Activated CD4-positive, alpha-beta T cell treated with anti-CD3 and anti-CD28 coated beads, Interleukin-2, Interleukin-4, amounts not matched to agents 100 ng/mL and 50 ng/mL, durations not matched to agents 16 hours and 8 hours (primary cell): ENCODE results near the gene ADAR.

Experiments
- DNase-seq: peaks from one replicate; pipeline ENCODE4 v3.0.0-alpha.2; 2020; ENCODE audit warnings: low spot score

ADAR gene

DNA sequence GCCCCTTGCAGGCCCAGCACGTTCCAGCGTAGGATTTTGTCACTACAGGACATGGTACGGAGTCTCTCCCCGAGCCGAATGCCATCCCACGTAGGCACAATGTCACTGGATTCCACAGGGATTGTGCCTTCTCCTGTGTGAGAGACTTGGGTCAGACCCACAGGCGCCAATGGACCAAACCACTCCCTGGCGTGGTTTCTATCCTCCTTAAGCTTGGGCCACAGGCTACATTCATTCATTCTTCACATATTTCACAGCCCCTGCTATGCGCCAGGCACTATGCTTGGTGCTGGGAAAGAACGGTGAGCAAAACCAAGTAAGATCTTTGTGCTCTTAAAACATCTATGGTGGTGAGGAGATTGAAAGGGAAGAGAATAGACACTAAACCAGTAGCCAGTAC lies 21.8 kb downstream of the ADAR start:
- no peak for DNase-seq

DNA sequence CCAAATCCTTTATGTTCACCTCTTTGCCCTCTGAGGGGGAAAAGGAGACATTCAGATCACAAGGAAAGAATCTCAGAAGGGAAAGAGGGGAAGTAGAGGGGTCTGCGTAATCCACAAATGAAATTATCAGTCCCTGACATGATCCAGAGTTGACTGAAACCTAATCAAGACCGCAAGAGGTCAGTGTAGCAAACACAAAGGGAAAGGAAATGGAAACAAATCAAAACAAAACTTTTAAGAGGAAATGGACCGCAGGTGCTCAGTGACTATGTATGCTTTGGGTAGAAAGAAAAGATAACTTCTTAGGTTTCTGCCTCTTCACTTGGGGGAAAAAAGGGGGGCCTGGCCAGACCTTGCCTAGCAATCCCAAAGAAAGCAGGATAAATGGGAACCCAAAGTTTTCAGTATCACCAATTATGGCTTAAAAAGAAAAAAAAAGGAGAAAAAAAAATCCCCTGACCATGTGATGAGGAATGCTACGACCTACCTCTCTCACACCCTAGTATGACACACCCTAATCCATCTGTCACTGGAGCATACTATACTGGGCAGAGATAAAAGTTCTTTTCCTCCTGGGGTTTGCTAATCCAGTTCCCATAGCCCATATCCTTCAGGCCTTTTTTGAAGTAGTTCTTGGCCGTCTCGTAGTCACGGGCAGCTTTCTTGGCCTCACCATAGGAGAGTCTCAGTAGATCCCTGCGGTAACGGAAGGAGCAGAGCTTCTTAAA lies 23.6 kb downstream of the ADAR start:
- no peak for DNase-seq

DNA sequence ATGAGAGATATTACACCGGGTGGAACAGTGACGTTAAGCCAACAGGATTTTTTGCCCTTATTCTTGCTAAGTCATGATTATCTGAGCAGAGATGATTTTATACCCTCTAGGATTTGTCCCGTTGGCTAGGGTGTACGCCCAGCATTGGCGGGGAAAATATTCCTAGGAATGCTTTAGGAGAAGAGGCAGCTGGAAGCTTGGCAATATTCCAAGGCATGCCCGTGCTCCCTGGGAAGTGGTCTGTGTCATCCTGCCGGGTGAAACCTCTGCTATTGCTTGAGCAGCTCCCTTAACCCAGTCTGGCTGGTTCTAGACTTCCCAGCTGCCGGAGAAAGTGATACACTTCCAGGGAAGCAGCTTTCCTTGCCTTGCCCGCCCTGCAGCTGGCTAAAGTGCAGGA lies 24.2 kb downstream of the ADAR start:
- DNase-seq, result no peak

DNA sequence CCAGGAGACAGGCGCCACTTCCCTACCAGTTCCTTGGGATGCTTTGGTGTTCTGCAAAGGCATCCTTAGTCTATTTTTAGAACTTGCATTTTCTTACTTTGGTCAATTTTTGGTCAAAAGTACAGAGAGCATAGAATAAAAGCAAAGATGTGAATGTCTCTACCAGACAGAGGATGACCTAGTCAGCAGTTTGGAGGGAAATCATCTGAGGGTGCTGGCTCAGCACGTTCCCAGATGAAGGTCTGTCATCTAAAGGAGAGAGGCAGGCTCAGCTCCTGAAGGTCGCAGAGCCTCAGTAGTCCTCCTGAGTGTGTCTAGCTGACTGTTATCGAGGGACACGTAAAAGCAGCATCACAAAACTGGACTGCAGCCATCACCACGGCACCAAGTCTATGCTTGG lies 25.1 kb downstream of the ADAR start:
- no peak for DNase-seq

DNA sequence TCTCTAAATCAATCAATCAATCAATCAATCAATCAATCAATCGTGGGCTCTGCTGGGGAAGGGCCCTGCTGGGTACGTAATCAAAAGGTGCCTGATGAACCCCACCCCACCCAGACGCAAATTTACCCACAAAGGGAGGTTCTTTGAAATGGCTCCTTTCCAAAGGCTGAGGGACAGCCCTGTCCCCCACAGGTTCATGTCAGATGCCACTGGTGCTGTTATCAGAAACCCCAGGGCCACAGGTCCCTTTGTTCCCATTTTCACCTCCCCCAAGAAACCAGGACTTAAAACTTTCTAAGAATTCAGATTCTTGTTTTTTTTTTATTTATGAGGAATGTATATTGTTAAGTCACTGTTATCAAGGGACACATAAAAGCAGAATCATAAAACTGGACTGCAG lies 26.2 kb downstream of the ADAR start:
- no peak for DNase-seq

DNA sequence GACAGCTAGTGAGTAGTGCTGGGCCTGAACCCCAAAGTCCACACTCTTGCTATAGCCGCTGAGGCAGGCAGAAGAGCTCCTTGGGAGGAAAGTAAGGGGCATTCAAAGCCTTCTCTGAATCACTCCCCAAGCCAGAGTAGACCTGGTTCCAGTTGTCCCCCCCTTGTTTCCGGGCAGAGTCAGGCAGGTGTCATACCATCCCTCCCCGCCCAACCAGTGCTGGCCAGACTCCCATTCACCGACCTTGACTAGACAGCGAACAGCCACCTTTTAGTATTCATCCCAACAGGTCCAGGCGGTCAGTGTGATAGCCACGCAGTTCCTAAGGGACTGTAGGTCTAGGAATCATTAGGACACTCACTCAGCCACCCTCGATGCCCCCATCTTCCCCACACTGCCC lies 28.6 kb downstream of the ADAR start:
- no peak for DNase-seq

DNA sequence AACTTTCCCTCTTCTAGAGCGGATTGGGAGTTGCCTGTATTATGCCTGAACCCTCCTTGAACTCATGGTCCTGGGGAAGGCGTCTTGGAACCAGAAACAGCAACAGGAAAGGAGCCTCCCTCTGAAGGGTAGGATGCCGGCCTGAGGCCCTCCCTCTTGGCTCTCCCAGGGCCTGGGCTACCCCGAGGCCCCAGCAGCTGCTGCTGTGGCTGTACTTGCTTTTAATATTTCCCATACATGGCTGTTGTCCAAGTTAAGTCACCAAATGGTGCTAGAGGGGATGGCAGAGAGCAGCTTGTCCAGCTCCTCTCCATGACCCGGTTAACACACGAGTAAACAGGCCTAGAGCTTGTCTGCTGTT lies 29.9 kb downstream of the ADAR start:
- DNase-seq, result no peak

DNA sequence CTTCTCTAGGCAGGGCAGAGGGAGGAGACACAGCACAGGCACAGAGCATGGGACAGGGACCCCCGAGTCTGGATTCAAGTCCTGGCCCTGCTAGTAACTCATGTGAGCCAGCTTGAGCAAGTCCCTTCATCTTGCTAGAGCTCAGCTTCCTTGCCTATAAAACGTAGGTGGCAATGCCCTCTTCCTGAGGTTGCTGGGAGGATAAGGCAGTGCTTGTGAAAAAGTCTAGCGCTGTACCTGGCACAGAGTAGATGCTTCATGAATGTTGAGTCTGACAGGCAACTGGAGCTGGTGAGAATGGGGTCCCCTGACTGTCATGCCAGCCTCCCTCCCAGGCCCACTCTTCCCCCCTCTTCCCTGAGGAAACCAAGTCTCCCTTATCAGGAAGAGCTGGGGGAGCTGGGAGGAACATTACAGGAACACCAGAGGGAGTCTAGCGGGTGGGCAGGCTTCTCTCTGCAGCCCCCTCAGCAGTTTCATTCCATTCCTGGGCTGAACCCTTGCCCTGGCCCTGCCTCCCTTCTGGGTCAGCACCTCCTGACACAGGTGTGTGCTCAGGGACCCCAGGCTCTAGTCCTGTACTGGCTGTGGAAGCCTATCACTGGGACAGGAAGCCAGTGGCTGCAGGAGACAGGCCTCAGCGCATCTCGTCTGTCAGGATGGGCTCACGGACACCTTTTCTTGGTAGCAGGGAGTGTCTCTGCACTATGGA lies 30.5 kb downstream of the ADAR start:
- DNase-seq, result no peak

DNA sequence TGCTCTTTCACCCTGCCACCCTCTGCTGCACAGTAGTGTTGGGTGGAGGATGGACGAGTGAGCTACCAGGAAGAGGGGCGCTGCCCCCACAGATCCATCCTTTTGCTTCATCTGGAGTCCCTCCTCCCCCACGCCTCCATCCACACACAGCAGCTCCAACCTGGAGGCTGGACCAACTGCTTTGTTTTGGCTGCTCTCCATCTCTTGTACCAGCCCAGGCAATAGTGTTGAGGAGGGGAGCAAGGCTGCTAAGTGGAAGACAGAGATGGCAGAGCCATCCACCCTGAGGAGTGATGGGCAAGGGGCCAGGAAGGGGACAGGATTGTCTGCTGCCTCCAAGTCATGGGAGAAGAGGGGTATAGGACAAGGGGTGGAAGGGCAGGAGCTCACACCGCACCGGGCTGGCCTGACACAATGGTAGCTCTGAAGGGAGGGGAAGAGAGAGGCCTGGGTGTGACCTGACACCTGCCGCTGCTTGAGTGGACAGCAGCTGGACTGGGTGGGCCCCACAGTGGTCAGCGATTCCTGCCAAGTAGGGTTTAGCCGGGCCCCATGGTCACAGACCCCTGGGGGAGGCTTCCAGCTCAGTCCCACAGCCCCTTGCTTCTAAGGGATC lies 31.9 kb downstream of the ADAR start:
- no peak for DNase-seq

DNA sequence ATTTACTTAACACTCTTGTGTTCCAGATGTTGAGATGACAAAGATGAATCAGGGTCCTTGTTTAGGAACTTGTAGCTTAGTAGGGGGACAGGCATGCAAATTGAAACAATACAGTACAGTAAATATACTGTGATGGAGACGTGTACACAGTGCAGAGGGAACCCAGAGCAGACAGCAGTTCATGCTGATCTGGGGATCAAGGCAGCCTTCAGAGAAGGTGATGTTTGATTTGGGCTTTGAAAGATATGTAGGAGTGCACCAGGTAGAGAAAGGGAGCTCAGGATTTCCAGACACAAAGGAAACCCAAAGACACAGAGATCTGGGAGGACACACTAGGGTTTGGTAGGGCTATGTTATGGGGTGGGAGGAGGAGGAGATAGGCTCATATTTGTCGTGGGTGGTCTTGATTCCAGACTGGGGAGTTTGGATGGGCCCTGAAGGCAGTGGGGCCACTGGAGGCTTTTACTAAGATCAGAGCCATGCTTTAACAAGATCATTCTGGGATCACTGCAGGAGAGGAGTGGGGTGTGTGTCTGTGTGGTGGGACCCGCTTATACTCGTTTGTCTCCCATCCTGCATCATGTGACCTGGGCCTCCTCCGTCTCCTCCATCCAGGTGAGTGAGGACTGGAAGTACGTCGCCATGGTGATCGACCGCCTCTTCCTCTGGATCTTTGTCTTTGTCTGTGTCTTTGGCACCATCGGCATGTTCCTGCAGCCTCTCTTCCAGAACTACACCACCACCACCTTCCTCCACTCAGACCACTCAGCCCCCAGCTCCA lies 32.6 kb downstream of the ADAR start:
- no peak for DNase-seq

DNA sequence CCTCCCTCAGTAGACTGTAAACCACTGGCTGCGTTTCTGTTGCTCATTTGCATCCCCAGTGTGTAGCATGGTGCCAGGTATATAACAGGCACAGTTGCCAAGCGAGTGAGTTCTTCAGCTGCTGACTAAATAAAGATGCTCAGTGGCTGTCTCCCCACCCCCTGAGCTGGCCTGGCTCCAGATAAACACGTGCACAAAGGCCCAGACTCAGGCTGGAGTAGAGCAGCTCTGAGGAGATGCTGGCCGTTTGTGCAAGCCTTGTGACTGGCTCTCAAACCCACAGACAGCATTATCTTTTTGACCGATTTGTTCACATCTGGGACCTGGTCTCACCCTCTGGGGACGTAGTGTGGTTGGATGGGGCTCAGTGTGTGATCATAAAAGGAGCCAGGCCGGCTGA lies 33.3 kb downstream of the ADAR start:
- no peak for DNase-seq

DNA sequence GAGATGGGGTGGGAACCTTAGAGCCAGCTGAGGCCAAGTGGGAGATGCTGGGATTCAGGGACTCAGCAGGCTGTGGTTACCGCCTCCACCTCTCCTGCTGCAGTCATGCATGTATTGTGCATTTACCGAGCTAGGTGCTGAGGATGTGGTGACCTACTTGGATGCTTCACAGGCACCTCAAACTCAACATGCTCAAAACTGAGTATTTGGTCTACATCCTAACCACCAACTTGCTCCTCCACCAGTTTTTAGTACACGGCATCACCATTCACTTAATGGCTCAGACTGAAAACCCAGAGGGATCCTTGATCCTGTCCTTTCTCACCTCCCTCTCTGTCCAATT lies 34.8 kb downstream of the ADAR start:
- no peak for DNase-seq

DNA sequence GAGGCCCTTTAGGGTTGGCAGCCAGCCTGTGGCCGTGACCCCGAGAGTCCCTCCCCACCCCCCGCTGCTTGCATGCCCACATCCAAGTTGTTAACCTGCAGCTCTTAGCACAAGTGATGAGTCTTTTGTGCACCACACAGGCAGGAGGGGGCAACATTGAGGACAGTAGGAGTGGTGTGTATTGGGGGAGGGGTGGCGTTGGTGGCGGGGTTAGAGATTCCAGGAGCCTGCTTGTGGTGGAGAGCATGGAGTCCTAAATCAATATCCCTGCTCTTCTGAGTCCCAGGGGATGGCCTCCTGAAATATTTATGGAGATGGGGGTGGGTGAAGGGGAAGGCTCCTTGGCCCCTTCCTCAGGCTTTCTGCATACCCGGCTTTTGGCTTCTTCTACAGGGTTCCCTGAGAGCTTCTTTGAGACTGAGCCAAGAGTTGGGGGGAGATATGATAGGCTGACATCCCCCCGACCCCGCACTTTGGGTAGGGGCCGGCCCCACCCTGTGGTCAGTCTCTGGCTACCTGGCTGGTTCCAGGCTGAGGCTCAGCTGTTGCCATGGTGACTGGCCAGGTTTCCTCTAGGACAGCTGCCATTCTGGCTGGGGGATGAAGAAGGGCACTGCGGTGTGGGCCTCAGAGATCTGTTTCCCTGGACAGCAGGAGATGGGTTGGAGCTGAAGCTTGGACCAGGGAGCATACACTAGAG lies 35.4 kb downstream of the ADAR start:
- no peak for DNase-seq

DNA sequence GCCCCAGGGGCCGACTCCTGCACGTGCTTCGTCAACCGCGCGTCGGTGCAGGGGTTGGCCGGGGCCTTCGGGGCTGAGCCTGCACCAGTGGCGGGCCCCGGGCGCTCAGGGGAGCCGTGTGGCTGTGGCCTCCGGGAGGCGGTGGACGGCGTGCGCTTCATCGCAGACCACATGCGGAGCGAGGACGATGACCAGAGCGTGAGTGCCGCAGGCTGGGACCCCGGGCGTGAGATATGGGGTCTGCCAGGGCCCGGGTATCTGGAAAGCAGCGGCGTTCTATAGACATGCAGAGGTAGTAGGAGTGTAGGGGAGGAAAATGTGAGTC lies 36.1 kb downstream of the ADAR start:
- DNase-seq, result no peak

DNA sequence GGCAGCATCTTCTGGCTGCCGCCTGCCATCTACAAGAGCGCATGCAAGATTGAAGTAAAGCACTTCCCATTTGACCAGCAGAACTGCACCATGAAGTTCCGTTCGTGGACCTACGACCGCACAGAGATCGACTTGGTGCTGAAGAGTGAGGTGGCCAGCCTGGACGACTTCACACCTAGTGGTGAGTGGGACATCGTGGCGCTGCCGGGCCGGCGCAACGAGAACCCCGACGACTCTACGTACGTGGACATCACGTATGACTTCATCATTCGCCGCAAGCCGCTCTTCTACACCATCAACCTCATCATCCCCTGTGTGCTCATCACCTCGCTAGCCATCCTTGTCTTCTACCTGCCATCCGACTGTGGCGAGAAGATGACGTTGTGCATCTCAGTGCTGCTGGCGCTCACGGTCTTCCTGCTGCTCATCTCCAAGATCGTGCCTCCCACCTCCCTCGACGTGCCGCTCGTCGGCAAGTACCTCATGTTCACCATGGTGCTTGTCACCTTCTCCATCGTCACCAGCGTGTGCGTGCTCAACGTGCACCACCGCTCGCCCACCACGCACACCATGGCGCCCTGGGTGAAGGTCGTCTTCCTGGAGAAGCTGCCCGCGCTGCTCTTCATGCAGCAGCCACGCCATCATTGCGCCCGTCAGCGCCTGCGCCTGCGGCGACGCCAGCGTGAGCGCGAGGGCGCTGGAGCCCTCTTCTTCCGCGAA lies 36.6 kb downstream of the ADAR start:
- DNase-seq, result no peak

DNA sequence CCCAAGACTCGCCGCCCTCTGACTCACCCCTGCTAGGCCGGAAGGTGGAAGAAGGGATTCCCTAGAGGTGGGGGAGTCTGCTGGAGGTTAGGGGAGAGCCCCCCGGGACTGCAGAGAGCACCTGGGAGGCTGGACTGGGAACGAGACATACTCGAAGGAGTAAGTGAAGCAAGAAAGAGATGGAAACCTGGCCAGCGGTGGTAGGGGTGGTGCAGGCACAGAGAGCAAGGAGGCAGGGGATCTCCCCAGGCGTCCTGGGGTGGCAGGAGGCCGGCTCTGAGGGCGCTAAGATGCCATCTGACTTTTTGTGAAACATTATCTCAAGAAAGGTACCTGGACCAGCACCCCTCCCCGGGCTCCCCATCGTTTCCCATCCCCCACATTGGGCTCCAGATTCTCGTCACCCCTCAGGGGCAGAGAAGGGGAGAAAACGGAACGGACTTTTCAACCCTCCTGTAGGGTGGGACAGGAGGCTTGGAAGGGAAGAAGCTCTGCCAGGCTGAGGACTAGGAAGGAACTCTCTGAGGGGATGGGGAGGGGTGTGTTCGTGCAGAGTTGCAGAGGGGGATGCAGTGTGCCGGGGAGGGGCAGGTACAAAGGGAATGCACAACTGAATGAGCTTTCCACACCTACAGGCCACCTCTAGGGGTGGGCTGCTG lies 39.7 kb downstream of the ADAR start:
- no peak for DNase-seq

DNA sequence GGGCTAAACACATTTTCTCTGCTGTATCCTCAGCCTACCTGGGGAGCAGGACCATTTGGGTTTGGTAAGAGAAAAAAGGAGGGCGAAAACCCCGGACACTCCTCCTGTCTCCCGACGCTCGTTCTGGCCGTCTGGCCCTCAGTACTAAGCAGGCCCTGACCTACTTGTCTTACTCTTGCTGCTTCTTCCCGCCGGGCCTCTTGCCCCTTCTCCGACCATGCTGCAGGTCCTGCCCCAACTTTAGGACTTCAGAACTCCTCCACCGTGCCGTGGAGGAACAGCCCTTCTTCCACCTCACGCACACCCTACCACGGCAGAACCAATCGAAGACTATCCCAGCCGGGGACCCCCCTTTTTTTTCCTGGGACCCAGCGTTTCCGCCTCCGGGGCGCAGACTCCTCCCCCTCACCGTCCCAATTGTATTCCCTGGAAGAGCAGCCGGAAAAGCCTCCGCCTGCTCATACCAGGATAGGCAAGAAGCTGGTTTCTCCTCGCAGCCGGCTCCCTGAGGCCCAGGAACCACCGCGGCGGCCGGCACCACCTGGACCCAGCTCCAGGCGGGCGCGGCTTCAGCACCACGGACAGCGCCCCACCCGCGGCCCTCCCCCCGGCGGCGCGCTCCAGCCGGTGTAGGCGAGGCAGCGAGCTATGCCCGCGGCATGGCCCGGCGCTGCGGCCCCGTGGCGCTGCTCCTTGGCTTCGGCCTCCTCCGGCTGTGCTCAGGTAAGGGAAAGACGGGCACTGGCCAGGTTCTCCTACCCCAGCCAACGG lies 40.4 kb downstream of the ADAR start, which contains the start of gene CHRNB2:
CHRNB2 (plus strand) TSS at position 393 of the 771 bp plus-strand sequence; CDS start at position 660, 267 bp downstream.
- peak; percentile 46 for DNase-seq

DNA sequence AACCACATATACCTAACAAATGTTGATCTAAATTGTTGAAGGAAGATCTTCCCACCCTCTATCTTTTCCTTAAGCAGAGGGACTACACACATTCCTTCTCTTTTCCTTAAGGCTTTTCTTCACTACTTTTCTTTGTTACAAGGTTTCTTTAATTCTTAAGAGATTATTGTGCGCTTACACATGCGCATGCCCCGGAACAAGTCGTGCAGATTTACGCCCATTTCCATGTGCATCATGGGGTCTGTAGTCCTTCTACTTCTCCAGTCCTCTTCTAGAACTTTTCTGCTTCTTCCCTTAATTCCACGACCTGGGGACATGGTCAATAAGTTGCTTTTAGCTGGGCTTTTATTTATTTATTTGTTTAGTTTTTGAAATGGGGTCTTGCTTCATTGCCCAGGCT lies 42.1 kb downstream of the ADAR start:
- no peak for DNase-seq

DNA sequence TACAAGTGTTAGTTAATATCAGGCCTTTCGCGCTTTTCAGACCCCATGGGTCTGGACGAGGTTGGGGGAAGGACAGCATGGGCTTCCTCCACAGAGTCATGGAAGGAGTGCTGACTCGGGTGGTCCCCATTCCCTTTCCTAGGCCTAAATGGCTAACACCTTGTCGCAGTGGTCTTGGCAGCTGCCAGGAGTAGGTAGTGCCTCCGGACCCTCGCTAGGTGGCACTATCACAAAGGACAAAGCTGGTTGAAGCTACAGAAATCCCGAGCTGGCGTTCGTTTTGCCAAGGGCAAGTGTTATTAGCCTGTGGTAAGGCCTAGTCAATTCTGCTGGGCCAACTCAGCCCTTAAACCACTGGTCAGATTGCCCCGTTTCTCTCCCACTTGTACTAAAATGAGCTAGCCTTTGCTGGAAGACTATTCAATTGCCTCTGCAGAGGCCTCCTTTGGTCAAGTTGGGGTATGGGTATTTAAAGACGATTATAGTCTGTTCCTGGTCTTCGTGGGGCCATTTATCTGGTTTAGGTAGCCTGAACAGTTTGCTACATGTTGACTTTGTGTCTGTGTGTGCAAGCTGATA lies 48.4 kb downstream of the ADAR start:
- DNase-seq, result peak; percentile 91
